NCI-H748 (cell line): ENCODE results near the gene CACNB2.
"Not testable (repeated sequence)": the region's sequence is repeated elsewhere in the genome, so short reads cannot be mapped to it uniquely, and the experiment has no call there.

Experiments used
- DNase-seq: peaks from one replicate; lab custom pipeline; 2025; ENCODE audit not compliant: unreplicated experiment; lab: John Stamatoyannopoulos, UW

Gene CACNB2

GRCh38 chr10:18144928-18145327 is 4.7 kb downstream of the CACNB2 start:
- peak; percentile 82 for DNase-seq

- DNase-seq, result no peak
Observed at GRCh38 chr10:18145652-18146051, 5.4 kb downstream of the CACNB2 start.

- no peak for DNase-seq
Observed at GRCh38 chr10:18149196-18149800, 9.1 kb downstream of the CACNB2 start.

GRCh38 chr10:18151356-18151890 is 11.2 kb downstream of the CACNB2 start:
- DNase-seq, result no peak

- not testable (repeated sequence) for DNase-seq
Observed at GRCh38 chr10:18153381-18153780, 13.2 kb downstream of the CACNB2 start.

- DNase-seq, result no peak
Observed at GRCh38 chr10:18155321-18155720, 15.1 kb downstream of the CACNB2 start.

- not testable (repeated sequence) for DNase-seq
Observed at GRCh38 chr10:18156797-18157196, 16.6 kb downstream of the CACNB2 start.

- DNase-seq, result no peak
Observed at GRCh38 chr10:18157881-18158280, 17.7 kb downstream of the CACNB2 start.

- DNase-seq, result no peak
Observed at GRCh38 chr10:18158773-18159265, 18.6 kb downstream of the CACNB2 start.

GRCh38 chr10:18159557-18159956 is 19.3 kb downstream of the CACNB2 start:
- no peak for DNase-seq

- DNase-seq, result no peak
Observed at GRCh38 chr10:18162021-18162627, 21.9 kb downstream of the CACNB2 start.

GRCh38 chr10:18164093-18164492 is 23.9 kb downstream of the CACNB2 start:
- DNase-seq, result no peak

GRCh38 chr10:18164748-18165361 is 24.6 kb downstream of the CACNB2 start:
- no peak for DNase-seq

- DNase-seq, result no peak
Observed at GRCh38 chr10:18178854-18179483, 38.7 kb downstream of the CACNB2 start.

- no peak for DNase-seq
Observed at GRCh38 chr10:18179891-18180290, 39.7 kb downstream of the CACNB2 start.

GRCh38 chr10:18181382-18181781 is 41.2 kb downstream of the CACNB2 start:
- DNase-seq, result not testable (repeated sequence)

- DNase-seq, result peak; percentile 84
Observed at GRCh38 chr10:18185621-18186020, 45.4 kb downstream of the CACNB2 start.

GRCh38 chr10:18190840-18191239 is 50.6 kb downstream of the CACNB2 start:
- no peak for DNase-seq

GRCh38 chr10:18194634-18195033 is 54.4 kb downstream of the CACNB2 start:
- no peak for DNase-seq

- DNase-seq, result no peak
Observed at GRCh38 chr10:18195060-18195799, 55.0 kb downstream of the CACNB2 start.
